ENCODE results near the gene IL6ST.

Gene IL6ST

GRCh38 chr5:55935371-55935770, 59.4 kb downstream of the IL6ST start:
- no peak overlapping the region for H3K4me3 ChIP-seq (ENCODE audit: low read length)
- H3K4me2 ChIP-seq (ENCODE audit: low read length) = no peak overlapping the region
- no peaks in the 10 kb centered on the region for H3K36me3 ChIP-seq (replicated peaks; ENCODE audit: low read depth, low read length)
- no peak for TF ChIP-seq EZH2phosphoT487 (IDR thresholded peaks at IDR 0.05; ENCODE audit: low read depth)
- TF ChIP-seq CTCF (IDR thresholded peaks at IDR 0.05; ENCODE audit: low read depth, low read length) = no peak
- H4K20me1 ChIP-seq (ENCODE audit: insufficient read depth, low read length) = no peaks in the 10 kb centered on the region
- H3K27me3 ChIP-seq (ENCODE audit: low read depth, low read length) = no peaks in the 10 kb centered on the region
- H3K9ac ChIP-seq (ENCODE audit: low read length) = no peak overlapping the region
- H3K27ac ChIP-seq (ENCODE audit: low read length) = no peak overlapping the region
- H3K4me1 ChIP-seq (ENCODE audit: low read length) = no peaks in the 10 kb centered on the region
- no peaks in the 10 kb centered on the region for H3K9me3 ChIP-seq (ENCODE audit: insufficient read depth, low read length)
- no peak overlapping the region for H2AFZ ChIP-seq (ENCODE audit: low read depth, low read length)
- H3K79me2 ChIP-seq (ENCODE audit: low read length) = no peaks in the 10 kb centered on the region

- Histone ChIP-seq H2AFZ (ENCODE audit: low read depth, low read length) (no peak overlapping the region), H3K9ac (ENCODE audit: low read length) (no peak overlapping the region), H3K79me2 (ENCODE audit: low read length) (no peaks in the 10 kb centered on the region), H3K27me3 (ENCODE audit: low read depth, low read length) (no peaks in the 10 kb centered on the region), H3K4me1 (ENCODE audit: low read length) (no peaks in the 10 kb centered on the region), H3K9me3 (ENCODE audit: insufficient read depth, low read length) (no peaks in the 10 kb centered on the region), H3K4me2 (ENCODE audit: low read length) (no peak overlapping the region), H3K27ac (ENCODE audit: low read length) (no peak overlapping the region), H3K4me3 (ENCODE audit: low read length) (no peak overlapping the region), H4K20me1 (ENCODE audit: insufficient read depth, low read length) (no peaks in the 10 kb centered on the region), H3K36me3 (replicated peaks; ENCODE audit: low read depth, low read length) (no peaks in the 10 kb centered on the region)
- no peak for TF ChIP-seq CTCF (IDR thresholded peaks at IDR 0.05; ENCODE audit: low read depth, low read length)
- no peak for TF ChIP-seq EZH2phosphoT487 (IDR thresholded peaks at IDR 0.05; ENCODE audit: low read depth)
Measured at GRCh38 chr5:55934720-55935119, 60.0 kb downstream of the IL6ST start.

GRCh38 chr5:55934115-55934613, 60.6 kb downstream of the IL6ST start:
- no peaks in the 10 kb centered on the region for H3K27me3 ChIP-seq (ENCODE audit: low read depth, low read length)
- no peak for TF ChIP-seq CTCF (IDR thresholded peaks at IDR 0.05; ENCODE audit: low read depth, low read length)
- no peak for TF ChIP-seq EZH2phosphoT487 (IDR thresholded peaks at IDR 0.05; ENCODE audit: low read depth)
- H3K4me3 ChIP-seq (ENCODE audit: low read length) = no peak overlapping the region
- no peaks in the 10 kb centered on the region for H3K36me3 ChIP-seq (replicated peaks; ENCODE audit: low read depth, low read length)
- H3K27ac ChIP-seq (ENCODE audit: low read length) = no peak overlapping the region
- H3K9me3 ChIP-seq (ENCODE audit: insufficient read depth, low read length) = no peaks in the 10 kb centered on the region
- no peak overlapping the region for H3K4me2 ChIP-seq (ENCODE audit: low read length)
- H3K4me1 ChIP-seq (ENCODE audit: low read length) = no peaks in the 10 kb centered on the region
- no peaks in the 10 kb centered on the region for H3K79me2 ChIP-seq (ENCODE audit: low read length)
- H4K20me1 ChIP-seq (ENCODE audit: insufficient read depth, low read length) = no peaks in the 10 kb centered on the region
- no peak overlapping the region for H2AFZ ChIP-seq (ENCODE audit: low read depth, low read length)
- H3K9ac ChIP-seq (ENCODE audit: low read length) = no peak overlapping the region

GRCh38 chr5:55933377-55934114, 61.2 kb downstream of the IL6ST start:
- H4K20me1 ChIP-seq (ENCODE audit: insufficient read depth, low read length) = no peaks in the 10 kb centered on the region
- H3K79me2 ChIP-seq (ENCODE audit: low read length) = no peaks in the 10 kb centered on the region
- no peak overlapping the region for H3K9ac ChIP-seq (ENCODE audit: low read length)
- H3K36me3 ChIP-seq (replicated peaks; ENCODE audit: low read depth, low read length) = no peaks in the 10 kb centered on the region
- no peak overlapping the region for H2AFZ ChIP-seq (ENCODE audit: low read depth, low read length)
- no peak for TF ChIP-seq CTCF (IDR thresholded peaks at IDR 0.05; ENCODE audit: low read depth, low read length)
- H3K4me2 ChIP-seq (ENCODE audit: low read length) = no peak overlapping the region
- no peak overlapping the region for H3K4me3 ChIP-seq (ENCODE audit: low read length)
- H3K27ac ChIP-seq (ENCODE audit: low read length) = no peak overlapping the region
- no peaks in the 10 kb centered on the region for H3K27me3 ChIP-seq (ENCODE audit: low read depth, low read length)
- H3K9me3 ChIP-seq (ENCODE audit: insufficient read depth, low read length) = no peaks in the 10 kb centered on the region
- no peaks in the 10 kb centered on the region for H3K4me1 ChIP-seq (ENCODE audit: low read length)
